ENCODE data around the gene FRMD4A.

DNA sequence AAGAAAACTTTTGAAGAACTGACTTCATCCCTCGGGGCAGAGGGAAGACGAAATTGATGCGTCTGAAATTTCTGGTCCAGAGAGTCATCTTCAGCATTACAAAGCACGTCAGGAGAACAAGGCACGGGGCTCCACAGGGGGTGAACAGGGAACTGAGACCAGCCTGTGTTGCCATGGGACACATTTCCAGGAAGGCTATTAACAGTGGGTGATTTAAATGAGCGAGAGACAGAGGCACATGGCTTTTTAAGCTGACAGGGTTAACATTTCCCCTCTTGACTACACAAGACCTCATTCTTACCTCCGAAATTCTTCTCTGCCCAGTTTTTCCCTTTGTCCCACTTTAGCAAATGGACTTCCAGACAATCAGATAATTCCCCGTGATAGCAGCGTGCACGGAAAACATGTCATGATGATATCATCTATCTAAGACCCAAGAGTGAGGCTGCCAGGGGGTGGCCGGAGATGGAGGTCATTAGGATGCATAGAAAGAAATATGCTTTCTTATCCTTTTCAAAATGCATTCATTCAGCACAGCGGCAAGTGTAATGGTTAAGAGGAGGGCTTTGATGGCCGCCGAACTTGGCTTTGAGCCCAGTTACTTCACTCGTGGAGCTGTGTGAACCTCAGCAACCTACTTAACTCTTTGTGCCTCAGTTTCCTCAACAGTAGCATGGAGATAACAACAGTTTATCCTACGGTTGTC, 496.0 kb downstream of the FRMD4A start:
- TF ChIP-seq EZH2 (IDR thresholded peaks at IDR 0.05; ENCODE audit: insufficient read depth, poor library complexity, severe bottlenecking) (no peak), EZH2phosphoT487 (IDR thresholded peaks at IDR 0.05; ENCODE audit: insufficient read depth, low read depth) (no peak)
